ENCODE data around the gene IL22RA2. TPM values are rescaled to one million over a fixed set of nuclear protein-coding genes. Genes with fewer than 3 reads are reported as not detected.

IL22RA2 gene
- total and polyA plus RNA-seq, 9 of the 15 experiments (the other 6 are each of a cell fraction or from before 2014, with no cell fraction given) = 0.03 TPM; not detected in 8

DNA sequence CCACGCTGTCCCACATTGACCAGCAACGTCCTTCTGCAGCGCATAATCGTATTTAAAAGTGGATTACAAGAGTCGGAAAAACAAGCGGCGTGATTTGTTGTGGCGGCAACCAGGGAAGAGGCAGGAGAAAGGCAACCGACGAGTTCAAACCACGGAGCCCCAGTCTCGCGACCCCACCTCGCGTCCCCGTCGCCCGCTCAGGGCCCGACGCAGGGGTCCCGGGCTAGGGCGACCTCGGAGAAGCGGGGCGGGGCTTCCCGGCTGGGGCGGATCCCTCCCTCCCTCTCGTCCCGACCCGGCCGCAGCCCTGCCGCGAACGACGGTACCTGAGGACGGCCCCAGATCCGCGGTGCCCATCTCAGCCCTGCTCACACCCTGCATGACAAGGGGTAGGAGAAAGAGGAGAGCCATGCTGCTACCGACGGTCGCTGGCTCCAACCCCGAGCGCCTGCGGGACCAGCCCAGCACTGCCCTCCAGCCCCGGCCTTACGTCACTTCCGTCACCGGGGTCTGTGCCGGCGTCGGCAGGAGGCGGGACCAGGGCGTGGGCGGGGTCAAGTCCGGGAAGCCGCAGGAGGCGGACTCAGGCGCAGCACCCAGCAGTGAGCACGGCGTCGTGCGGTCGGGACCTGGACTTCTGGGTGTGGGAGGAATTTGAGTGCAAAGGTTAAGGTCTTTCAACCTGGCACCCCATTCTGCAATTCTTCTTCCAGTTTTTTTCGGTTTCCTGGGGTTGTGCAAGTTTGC is 45.6 kb upstream of the IL22RA2 start, which contains the start of gene IFNGR1 (continued):
- TF ChIP-seq, protein P1, sequence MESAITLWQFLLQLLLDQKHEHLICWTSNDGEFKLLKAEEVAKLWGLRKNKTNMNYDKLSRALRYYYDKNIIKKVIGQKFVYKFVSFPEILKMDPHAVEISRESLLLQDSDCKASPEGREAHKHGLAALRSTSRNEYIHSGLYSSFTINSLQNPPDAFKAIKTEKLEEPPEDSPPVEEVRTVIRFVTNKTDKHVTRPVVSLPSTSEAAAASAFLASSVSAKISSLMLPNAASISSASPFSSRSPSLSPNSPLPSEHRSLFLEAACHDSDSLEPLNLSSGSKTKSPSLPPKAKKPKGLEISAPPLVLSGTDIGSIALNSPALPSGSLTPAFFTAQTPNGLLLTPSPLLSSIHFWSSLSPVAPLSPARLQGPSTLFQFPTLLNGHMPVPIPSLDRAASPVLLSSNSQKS (CRISPR knock-in tag; IDR thresholded peaks at IDR 0.05) = no peak
- TF ChIP-seq ETS2 (tag; IDR thresholded peaks at IDR 0.05; ENCODE audit: borderline replicate concordance, poor library complexity, severe bottlenecking) = no peak
- no peak for TF ChIP-seq ZNF395 (CRISPR knock-in tag; IDR thresholded peaks at IDR 0.05)
- no peak; the same call in 1 of the 2 replicates for TF ChIP-seq ZNF143 (CRISPR knock-in tag; IDR thresholded peaks at IDR 0.05)
- TF ChIP-seq, protein P2, sequence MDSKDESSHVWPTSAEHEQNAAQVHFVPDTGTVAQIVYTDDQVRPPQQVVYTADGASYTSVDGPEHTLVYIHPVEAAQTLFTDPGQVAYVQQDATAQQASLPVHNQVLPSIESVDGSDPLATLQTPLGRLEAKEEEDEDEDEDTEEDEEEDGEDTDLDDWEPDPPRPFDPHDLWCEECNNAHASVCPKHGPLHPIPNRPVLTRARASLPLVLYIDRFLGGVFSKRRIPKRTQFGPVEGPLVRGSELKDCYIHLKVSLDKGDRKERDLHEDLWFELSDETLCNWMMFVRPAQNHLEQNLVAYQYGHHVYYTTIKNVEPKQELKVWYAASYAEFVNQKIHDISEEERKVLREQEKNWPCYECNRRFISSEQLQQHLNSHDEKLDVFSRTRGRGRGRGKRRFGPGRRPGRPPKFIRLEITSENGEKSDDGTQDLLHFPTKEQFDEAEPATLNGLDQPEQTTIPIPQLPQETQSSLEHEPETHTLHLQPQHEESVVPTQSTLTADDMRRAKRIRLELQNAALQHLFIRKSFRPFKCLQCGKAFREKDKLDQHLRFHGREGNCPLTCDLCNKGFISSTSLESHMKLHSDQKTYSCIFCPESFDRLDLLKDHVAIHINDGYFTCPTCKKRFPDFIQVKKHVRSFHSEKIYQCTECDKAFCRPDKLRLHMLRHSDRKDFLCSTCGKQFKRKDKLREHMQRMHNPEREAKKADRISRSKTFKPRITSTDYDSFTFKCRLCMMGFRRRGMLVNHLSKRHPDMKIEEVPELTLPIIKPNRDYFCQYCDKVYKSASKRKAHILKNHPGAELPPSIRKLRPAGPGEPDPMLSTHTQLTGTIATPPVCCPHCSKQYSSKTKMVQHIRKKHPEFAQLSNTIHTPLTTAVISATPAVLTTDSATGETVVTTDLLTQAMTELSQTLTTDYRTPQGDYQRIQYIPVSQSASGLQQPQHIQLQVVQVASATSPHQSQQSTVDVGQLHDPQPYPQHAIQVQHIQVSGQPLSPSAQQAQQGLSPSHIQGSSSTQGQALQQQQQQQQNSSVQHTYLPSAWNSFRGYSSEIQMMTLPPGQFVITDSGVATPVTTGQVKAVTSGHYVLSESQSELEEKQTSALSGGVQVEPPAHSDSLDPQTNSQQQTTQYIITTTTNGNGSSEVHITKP (IDR thresholded peaks at IDR 0.05; ENCODE audit: partially characterized antibody) = peak; percentile 26
- TF ChIP-seq GTF2F1 (IDR thresholded peaks at IDR 0.05; ENCODE audit: low read depth, low read length) = no peak
- peak; percentile 81; the same call in 1 of the 2 replicates for TF ChIP-seq ESRRA (IDR thresholded peaks at IDR 0.05; ENCODE audit: borderline replicate concordance, low read depth)
- TF ChIP-seq BHLHE40 (IDR thresholded peaks at IDR 0.05; ENCODE audit: low read length) = no peak; the same call in 1 of the 2 replicates
- TF ChIP-seq, protein P3, sequence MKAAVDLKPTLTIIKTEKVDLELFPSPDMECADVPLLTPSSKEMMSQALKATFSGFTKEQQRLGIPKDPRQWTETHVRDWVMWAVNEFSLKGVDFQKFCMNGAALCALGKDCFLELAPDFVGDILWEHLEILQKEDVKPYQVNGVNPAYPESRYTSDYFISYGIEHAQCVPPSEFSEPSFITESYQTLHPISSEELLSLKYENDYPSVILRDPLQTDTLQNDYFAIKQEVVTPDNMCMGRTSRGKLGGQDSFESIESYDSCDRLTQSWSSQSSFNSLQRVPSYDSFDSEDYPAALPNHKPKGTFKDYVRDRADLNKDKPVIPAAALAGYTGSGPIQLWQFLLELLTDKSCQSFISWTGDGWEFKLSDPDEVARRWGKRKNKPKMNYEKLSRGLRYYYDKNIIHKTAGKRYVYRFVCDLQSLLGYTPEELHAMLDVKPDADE (conservative IDR thresholded peaks at IDR 0.05; ENCODE audit: control insufficient read depth, low read depth, low read length) = 0 out of 2 replicates have a peak, but pooled peaks have one; percentile 44
- 0 out of 2 replicates have a peak, but pooled peaks have one; percentile 12 for TF ChIP-seq NFE2 (IDR thresholded peaks at IDR 0.05; ENCODE audit: low read depth)
- TF ChIP-seq FOXP4 (CRISPR knock-in tag; IDR thresholded peaks at IDR 0.05; ENCODE audit: borderline replicate concordance) = no peak
- TF ChIP-seq FOXO4 (CRISPR knock-in tag; IDR thresholded peaks at IDR 0.05) = no peak
- TF ChIP-seq TAF9B (IDR thresholded peaks at IDR 0.05; ENCODE audit: partially characterized antibody) = no peak
- no peak for TF ChIP-seq HNRNPL (IDR thresholded peaks at IDR 0.05; ENCODE audit: low read depth, low read length)
- no peak for TF ChIP-seq MEF2D (tag; conservative IDR thresholded peaks at IDR 0.05; ENCODE audit: low read depth)

Data from K562 (cell line).